ENCODE data around the gene ARSB. TPM values are rescaled to one million over a fixed set of nuclear protein-coding genes. Genes with fewer than 3 reads are reported as not detected.

Gene ARSB
- total RNA-seq, 2 donors from 2014 or later = 28.1 TPM

DNA sequence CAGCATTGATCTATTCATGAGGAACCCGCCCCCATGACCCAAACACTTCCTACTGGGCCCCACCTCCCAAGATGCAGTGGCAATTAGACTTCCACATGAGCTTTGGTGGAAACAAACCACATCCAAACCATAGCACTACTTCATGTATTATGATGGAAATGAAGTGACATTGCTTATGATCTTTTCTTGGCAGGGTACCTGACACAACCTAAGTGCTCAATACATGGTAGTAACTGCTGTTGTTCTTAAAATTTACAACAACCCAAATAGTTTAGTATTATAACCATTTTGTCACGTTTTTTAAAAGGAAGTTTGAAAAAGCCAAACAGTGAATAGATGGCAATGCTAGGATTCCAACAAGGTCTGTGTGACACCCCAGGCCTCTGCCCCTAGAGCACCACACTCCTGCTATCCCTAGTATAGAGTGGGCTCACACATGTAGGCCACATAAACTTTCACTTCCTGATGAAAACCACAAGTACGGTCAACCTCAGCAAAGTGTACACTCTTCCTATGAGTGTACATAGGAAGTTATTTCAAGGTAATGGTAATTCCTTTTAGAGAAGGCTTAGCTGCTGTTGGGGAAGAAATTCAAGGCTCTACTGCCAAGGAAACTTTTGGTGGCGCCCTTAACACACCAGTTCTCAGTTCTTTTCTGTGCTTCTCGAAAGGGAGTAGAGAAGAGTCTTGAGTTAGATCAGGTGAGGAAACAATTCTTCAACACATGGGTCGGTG lies 97.6 kb downstream of the ARSB start:
- no peaks in the 10 kb centered on the region for H3K4me1 ChIP-seq (ENCODE audit: control insufficient read depth, insufficient read depth, low read length)
- no peak overlapping the region for H3K4me3 ChIP-seq (ENCODE audit: low read length)
- H3K27me3 ChIP-seq (ENCODE audit: control insufficient read depth, insufficient read depth, low read length, poor library complexity, severe bottlenecking) = no peaks in the 10 kb centered on the region
- peaks cover 10% of the 10 kb centered on the region for H3K9me3 ChIP-seq (ENCODE audit: control insufficient read depth, low read length)
- 88 to 100% methylated on average over 2 to 6 of the region's 6 CpGs for WGBS, 2 experiments (ENCODE audit: insufficient coverage in 1 of 2, insufficient read length in 1 of 2)
- Mint-ChIP-seq H3K27ac (no peak overlapping the region), H3K4me3 (no peak overlapping the region), H3K36me3 (ENCODE audit: low read depth) (peaks cover 13% of the 10 kb centered on the region), H3K9me3 (no peaks in the 10 kb centered on the region), H3K4me1 (peaks cover 6% of the 10 kb centered on the region), H3K27me3 (ENCODE audit: insufficient read depth) (no peaks in the 10 kb centered on the region)
- TF ChIP-seq CTCF (conservative IDR thresholded peaks at IDR 0.05) = no peak
- peaks cover 4% of the 10 kb centered on the region for H3K36me3 ChIP-seq (ENCODE audit: control insufficient read depth, insufficient read depth, low read length)
- H3K9ac ChIP-seq (ENCODE audit: extremely low read depth, low read length, poor library complexity, severe bottlenecking) = no peak overlapping the region
- no peak overlapping the region for H3K27ac ChIP-seq (ENCODE audit: low read depth, low read length)
- peak; percentile 38 for DNase-seq

DNA sequence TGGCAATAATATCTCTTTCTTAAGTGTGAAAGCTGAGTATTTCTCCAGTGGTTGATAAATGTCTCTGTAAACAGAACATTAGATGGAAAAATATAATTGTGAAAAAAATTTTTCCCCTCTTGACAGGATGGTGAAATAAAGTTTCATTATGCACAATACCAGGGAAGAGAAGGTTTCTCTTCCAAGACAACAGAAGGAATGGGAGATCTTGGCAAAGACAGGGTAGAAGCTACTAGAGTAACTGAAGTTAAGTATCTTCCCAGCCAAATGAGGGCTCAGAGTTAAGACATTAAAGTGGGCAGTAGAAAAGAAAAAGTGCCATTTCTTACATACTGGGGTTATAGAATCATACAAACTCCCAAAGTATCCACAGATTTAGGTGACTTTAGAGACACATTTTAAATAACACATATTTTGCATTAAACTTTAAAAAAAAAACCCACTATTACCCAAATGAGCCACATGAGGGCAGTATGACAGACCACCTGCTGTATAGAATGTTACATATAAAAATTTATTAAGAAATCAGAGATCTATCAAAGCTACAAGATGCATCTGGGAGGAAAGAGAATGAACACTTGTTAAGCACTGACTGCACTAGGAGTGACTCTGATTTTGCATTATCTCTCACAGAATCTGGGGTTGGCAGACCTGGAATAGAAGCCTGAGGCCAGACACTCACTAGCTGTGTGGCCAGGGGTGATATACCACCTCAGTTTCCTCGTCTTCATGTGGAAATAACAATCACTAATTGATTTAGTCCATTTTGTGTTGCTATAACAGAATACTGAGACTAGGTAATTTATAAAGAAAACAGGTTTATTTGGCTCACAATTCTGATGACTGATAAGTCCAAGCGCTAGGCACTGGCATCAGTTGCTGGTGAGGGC lies 98.5 kb downstream of the ARSB start:
- H3K27me3 Mint-ChIP-seq (ENCODE audit: insufficient read depth) = no peaks in the 10 kb centered on the region
- Histone ChIP-seq H3K27me3 (ENCODE audit: control insufficient read depth, insufficient read depth, low read length, poor library complexity, severe bottlenecking) (no peaks in the 10 kb centered on the region), H3K9ac (ENCODE audit: extremely low read depth, low read length, poor library complexity, severe bottlenecking) (no peak overlapping the region), H3K36me3 (ENCODE audit: control insufficient read depth, insufficient read depth, low read length) (peaks cover 4% of the 10 kb centered on the region), H3K27ac (ENCODE audit: low read depth, low read length) (no peak overlapping the region), H3K4me1 (ENCODE audit: control insufficient read depth, insufficient read depth, low read length) (no peaks in the 10 kb centered on the region), H3K4me3 (ENCODE audit: low read length) (no peak overlapping the region), H3K9me3 (ENCODE audit: control insufficient read depth, low read length) (peaks cover 8% of the 10 kb centered on the region)
- WGBS, 2 experiments (ENCODE audit: insufficient coverage in 1 of 2, insufficient read length in 1 of 2) = 75 to 91% methylated on average over 1 to 2 of the region's 2 CpGs
- peak; percentile 86 for TF ChIP-seq CTCF (conservative IDR thresholded peaks at IDR 0.05)
- peaks cover 18% of the 10 kb centered on the region for H3K36me3 Mint-ChIP-seq (ENCODE audit: low read depth)
- H3K4me1 Mint-ChIP-seq = peaks cover 5% of the 10 kb centered on the region
- no peaks in the 10 kb centered on the region for H3K9me3 Mint-ChIP-seq
- DNase-seq = no peak
- no peak overlapping the region for H3K27ac Mint-ChIP-seq
- H3K4me3 Mint-ChIP-seq = no peak overlapping the region

DNA sequence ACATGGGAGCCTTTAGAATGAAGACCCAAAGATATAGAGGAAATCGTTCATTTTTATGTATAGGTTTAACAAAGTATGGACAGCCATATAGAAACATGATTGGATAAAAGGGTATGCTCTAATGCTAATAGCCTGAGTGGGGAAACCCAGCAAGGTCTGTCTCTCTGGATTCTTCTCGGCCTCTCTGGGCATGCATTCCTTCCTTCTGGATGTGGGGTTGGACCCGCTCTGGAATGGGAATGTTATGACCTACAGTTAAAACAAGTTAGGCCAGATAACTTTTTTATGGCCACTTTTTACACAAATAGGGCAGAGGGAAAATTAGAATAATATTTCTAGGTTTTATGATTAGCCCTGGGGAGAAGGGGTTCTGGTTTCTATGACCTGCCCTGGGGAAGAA lies 103.2 kb downstream of the ARSB start:
- Mint-ChIP-seq H3K36me3 (ENCODE audit: low read depth) (peaks cover 24% of the 10 kb centered on the region), H3K4me3 (no peak overlapping the region), H3K27ac (no peak overlapping the region), H3K27me3 (ENCODE audit: insufficient read depth) (no peaks in the 10 kb centered on the region), H3K4me1 (peaks cover 2% of the 10 kb centered on the region), H3K9me3 (no peaks in the 10 kb centered on the region)
- H3K36me3 ChIP-seq (ENCODE audit: control insufficient read depth, insufficient read depth, low read length) = peaks cover 4% of the 10 kb centered on the region
- H3K4me1 ChIP-seq (ENCODE audit: control insufficient read depth, insufficient read depth, low read length) = no peaks in the 10 kb centered on the region
- H3K27me3 ChIP-seq (ENCODE audit: control insufficient read depth, insufficient read depth, low read length, poor library complexity, severe bottlenecking) = no peaks in the 10 kb centered on the region
- no peak overlapping the region for H3K27ac ChIP-seq (ENCODE audit: low read depth, low read length)
- 85% methylated on average over 3 of the region's 3 CpGs; no CpG with 5 or more reads in 1 of the 2 experiments for WGBS, 2 experiments (ENCODE audit: insufficient coverage in 1 of 2, insufficient read length in 1 of 2)
- TF ChIP-seq CTCF (conservative IDR thresholded peaks at IDR 0.05) = no peak
- H3K9ac ChIP-seq (ENCODE audit: extremely low read depth, low read length, poor library complexity, severe bottlenecking) = no peak overlapping the region
- H3K9me3 ChIP-seq (ENCODE audit: control insufficient read depth, low read length) = peaks cover 8% of the 10 kb centered on the region
- DNase-seq = no peak
- H3K4me3 ChIP-seq (ENCODE audit: low read length) = no peak overlapping the region

All from endodermal cell (in vitro differentiated cells).